ENCODE measurements around the gene AZU1.

DNA sequence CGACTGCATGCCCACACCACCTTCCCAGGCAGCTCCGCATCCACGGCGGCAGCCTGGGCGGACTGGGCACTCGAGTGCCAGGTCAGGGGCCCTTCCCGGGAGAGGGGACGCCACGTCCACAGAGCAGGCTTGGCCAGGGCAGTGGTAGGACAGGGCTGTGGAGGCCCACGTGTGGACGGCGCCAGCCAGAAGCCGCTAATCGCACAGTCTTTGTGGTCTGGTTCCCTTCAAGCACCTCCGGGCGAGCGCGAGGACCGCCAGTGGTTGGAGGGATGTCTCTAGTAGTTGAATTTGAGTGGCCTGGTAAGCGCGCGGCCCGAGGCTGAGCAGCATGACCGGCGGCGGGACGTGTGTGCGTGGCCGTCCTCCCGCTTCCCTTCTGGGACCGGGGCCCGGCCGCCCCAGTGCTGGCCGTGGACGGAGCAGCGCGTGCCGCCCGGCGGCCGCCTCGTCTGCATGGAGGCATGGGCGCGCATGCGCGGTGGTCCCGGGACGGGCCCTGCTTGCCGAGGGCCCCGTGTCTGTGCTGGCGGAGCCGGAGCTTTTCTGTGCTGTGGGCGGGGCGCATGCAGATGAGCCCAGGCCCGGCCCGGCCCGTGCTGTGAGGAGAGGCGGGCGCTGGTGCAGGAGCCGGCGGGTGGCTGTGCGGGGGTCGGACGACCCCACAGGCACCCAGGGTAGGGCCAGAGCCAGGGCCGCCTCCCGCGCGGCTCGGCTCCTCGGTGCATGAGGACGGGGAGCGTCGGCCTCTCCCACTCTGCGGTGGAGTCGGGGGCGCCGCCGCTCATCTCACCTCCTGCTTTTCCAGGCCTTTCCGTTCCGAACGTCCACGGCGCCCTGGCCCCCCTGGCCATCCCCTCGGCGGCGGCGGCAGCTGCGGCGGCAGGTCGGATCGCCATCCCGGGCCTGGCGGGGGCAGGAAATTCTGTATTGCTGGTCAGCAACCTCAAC, 21.8 kb upstream of the AZU1 start:
- TF ChIP-seq CTCF (IDR thresholded peaks at IDR 0.05) (no peak), POLR2AphosphoS5 (IDR thresholded peaks at IDR 0.05) (no peak), POLR2A (IDR thresholded peaks at IDR 0.05) (no peak)

Measured in stomach (tissue), 4 donors.